Upper lobe of left lung (tissue), 6 donors: ENCODE data around the gene TSPEAR. TPM values are rescaled to one million over a fixed set of nuclear protein-coding genes. Genes with fewer than 3 reads are reported as not detected.

Source experiments
- ATAC-seq, 2 donors: fragments of 200-7000 bp; cut with Tn5 transposase; one replicate each; pipeline ENCODE4 v1.9.1; 2022; ENCODE audit warnings: mild to moderate bottlenecking in 2 of 2, moderate library complexity in 2 of 2; ENCODE audit not compliant: low FRiP score in 2 of 2
- DNase-seq, 2 donors: peaks; one replicate each; pipeline ENCODE4 v3.0.0-alpha.2; 2019 to 2020
- H3K27ac ChIP-seq, 4 donors: fragments of 200-600 bp; sonication (generic); one replicate each; pipeline ENCODE4 v1.5.1; 2016 to 2019
- H3K27me3 ChIP-seq, 4 donors: fragments of 200-600 bp; sonication (generic); one replicate each; pipeline ENCODE4 v1.5.1; 2017 to 2019
- H3K36me3 ChIP-seq, 4 donors: fragments of 200-600 bp; sonication (generic); one replicate each; pipeline ENCODE4 v1.5.1; 2016 to 2019
- H3K4me1 ChIP-seq, 4 donors: fragments of 200-600 bp; sonication (generic); one replicate each; pipeline ENCODE4 v1.5.1; 2018 to 2019
- H3K4me3 ChIP-seq, 4 donors: fragments of 200-600 bp; sonication (generic); one replicate each; pipeline ENCODE4 v1.5.1; 2017 to 2019; ENCODE audit warnings: mild to moderate bottlenecking in 2 of 4, moderate library complexity in 1 of 4
- H3K9me3 ChIP-seq, 4 donors: fragments of 200-600 bp; sonication (generic); one replicate each; pipeline ENCODE4 v1.5.1; 2018 to 2019
- EP300 ChIP-seq, 4 donors: sonication (generic); formaldehyde crosslinking; IDR thresholded peaks; one replicate each; pipeline ENCODE4 v1.5.1; 2017; ENCODE audit warnings: antibody characterized with exemption in 4 of 4, control low read depth in 2 of 4
- POLR2A ChIP-seq, 4 donors: fragments of 450-650 bp; IDR thresholded peaks; one replicate each; pipeline ENCODE4 v1.5.1; 2016 to 2017; ENCODE audit warnings: antibody characterized with exemption in 4 of 4, mild to moderate bottlenecking in 2 of 4
- POLR2AphosphoS5 ChIP-seq, 2 donors: sonication (generic); formaldehyde crosslinking; IDR thresholded peaks; one replicate each; pipeline ENCODE4 v1.5.1; 2017; ENCODE audit warnings: antibody characterized with exemption in 2 of 2
- WGBS, 2 donors: methylation state at CpG; one replicate each; pipeline ENCODE4 v1.1.5; 2017 to 2018; 5-methylcytosine and 5-hydroxymethylcytosine counted together
- total RNA-seq, 6 donors: library from RNA; depleted of rRNA in 4 of 6; stranded (reverse); fragments of >200 nt in 4 of 6; gene quantifications; one replicate each; pipeline versions ENCODE4 v1.1.0 to v1.2.1, GENCODE V29; 2016 to 2021
- TF ChIP-seq, protein P1 (sequence below), 6 experiments: fragments of 450-650 bp in 4 of 6; fragments of 200-600 bp in 2 of 6; sonication (generic) in 2 of 6; IDR thresholded peaks; one replicate each; pipeline ENCODE4 v1.5.1; 2016 to 2019; ENCODE audit warnings: antibody characterized with exemption in 6 of 6
- donor health status: DM: no; HTN: no; CAD: no; lungs with moderate emphysema.
- donor health status: DM: no; HTN: yes; CAD: no; lungs with severe emphysema.

TSPEAR gene
- total RNA-seq, 6 donors from 2014 or later = 0.14 to 0.17 TPM; not detected in 4

DNA sequence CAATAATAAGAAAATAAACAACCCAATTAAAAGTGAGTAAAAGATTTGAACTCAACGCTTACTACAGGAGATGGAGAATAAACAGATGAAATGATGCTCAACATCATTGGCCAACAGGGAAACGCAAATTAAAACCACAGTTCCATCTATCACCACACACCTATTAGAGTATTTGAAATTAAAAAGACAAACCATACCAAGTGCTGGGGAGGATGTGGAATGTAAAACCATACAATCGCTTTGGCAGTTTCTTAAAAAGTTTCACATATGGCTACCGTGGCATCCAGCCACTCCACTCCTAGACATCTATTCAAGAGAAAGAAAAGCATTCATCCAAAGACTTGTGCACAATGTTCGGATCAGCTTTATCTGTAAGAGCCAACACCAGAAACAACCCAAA, 257.3 kb downstream of the TSPEAR start:
- H3K27ac ChIP-seq = no peak overlapping the region
- DNase-seq (no peak), ATAC-seq (no peak)
- peaks cover 0 to 3% (median 0%) of the 10 kb centered on the region in 4 donors for H3K9me3 ChIP-seq
- WGBS, 2 donors = 84 to 92% methylated on average over 5 of the region's 5 CpGs
- H3K4me1 ChIP-seq = peaks cover 5 to 20% (median 12%) of the 10 kb centered on the region in 4 donors
- no peaks in the 10 kb centered on the region for H3K36me3 ChIP-seq
- TF ChIP-seq, protein P1, sequence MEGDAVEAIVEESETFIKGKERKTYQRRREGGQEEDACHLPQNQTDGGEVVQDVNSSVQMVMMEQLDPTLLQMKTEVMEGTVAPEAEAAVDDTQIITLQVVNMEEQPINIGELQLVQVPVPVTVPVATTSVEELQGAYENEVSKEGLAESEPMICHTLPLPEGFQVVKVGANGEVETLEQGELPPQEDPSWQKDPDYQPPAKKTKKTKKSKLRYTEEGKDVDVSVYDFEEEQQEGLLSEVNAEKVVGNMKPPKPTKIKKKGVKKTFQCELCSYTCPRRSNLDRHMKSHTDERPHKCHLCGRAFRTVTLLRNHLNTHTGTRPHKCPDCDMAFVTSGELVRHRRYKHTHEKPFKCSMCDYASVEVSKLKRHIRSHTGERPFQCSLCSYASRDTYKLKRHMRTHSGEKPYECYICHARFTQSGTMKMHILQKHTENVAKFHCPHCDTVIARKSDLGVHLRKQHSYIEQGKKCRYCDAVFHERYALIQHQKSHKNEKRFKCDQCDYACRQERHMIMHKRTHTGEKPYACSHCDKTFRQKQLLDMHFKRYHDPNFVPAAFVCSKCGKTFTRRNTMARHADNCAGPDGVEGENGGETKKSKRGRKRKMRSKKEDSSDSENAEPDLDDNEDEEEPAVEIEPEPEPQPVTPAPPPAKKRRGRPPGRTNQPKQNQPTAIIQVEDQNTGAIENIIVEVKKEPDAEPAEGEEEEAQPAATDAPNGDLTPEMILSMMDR (IDR thresholded peaks at IDR 0.05) = no peak
- no peak for TF ChIP-seq POLR2A (IDR thresholded peaks at IDR 0.05)
- TF ChIP-seq EP300 (IDR thresholded peaks at IDR 0.05) = no peak
- TF ChIP-seq POLR2AphosphoS5 (IDR thresholded peaks at IDR 0.05) = no peak
- H3K4me3 ChIP-seq = no peak overlapping the region
- H3K27me3 ChIP-seq = no peaks in the 10 kb centered on the region

DNA sequence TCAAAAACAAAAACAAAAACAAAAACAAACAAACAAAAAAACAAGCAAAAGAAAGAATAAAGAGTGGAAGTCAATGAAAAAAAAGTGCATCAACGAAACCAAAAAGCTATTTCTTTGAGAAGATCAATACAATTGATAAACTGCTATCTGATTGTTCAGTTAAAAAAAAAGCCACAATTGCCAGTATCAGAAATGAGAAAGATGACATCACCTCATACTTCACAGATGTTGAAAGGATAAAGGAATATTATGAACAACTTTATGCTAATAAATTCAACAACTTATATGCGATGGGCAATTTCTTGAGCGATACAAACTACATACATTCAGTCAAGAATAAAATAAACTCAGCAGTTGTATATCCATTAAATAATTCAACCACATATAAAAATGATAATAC, 258.3 kb downstream of the TSPEAR start:
- WGBS, 2 donors = 90 to 96% methylated on average over 3 of the region's 3 CpGs
- H3K9me3 ChIP-seq = peaks cover 0 to 3% (median 0%) of the 10 kb centered on the region in 4 donors
- peaks cover 5 to 20% (median 12%) of the 10 kb centered on the region in 4 donors for H3K4me1 ChIP-seq
- no peaks in the 10 kb centered on the region for H3K36me3 ChIP-seq
- H3K27me3 ChIP-seq = no peaks in the 10 kb centered on the region
- DNase-seq = no peak
- no peak overlapping the region for H3K4me3 ChIP-seq
- no peak for TF ChIP-seq POLR2A (IDR thresholded peaks at IDR 0.05)
- TF ChIP-seq, protein P1 (IDR thresholded peaks at IDR 0.05) = no peak
- TF ChIP-seq EP300 (IDR thresholded peaks at IDR 0.05) = no peak
- TF ChIP-seq POLR2AphosphoS5 (IDR thresholded peaks at IDR 0.05) = no peak
- no peak for ATAC-seq
- H3K27ac ChIP-seq = no peak overlapping the region

DNA sequence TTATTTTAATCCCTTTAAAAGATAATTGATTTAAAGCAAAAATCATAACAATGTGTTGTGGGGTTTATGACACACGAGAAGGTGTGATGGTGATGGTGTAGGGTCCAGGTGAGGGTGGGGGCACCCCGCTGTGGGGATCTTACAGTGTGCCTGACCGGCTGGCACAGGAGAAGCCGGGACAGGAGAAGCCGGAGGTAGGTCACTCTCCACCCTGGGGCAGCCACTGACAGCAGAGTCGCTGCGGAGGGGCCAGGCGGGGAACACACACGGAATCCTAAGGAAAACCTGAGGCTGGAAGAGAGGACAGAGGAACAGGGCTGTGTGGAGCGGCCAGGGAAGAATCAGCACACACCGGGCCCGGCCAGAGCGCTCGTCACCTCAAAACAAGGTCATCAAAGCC, 260.4 kb downstream of the TSPEAR start:
- Histone ChIP-seq H3K4me3 (no peak overlapping the region), H3K4me1 (peaks cover 1 to 14% (median 7%) of the 10 kb centered on the region in 4 donors), H3K36me3 (no peaks in the 10 kb centered on the region), H3K27ac (no peak overlapping the region), H3K9me3 (peaks cover 0 to 3% (median 0%) of the 10 kb centered on the region in 4 donors), H3K27me3 (no peaks in the 10 kb centered on the region)
- 82 to 86% methylated on average over 13 to 14 of the region's 14 CpGs for WGBS, 2 donors
- ATAC-seq (no peak), DNase-seq (no peak)
- TF ChIP-seq EP300 (IDR thresholded peaks at IDR 0.05) (no peak), POLR2AphosphoS5 (IDR thresholded peaks at IDR 0.05) (no peak), POLR2A (IDR thresholded peaks at IDR 0.05) (no peak)
- TF ChIP-seq, protein P1 (IDR thresholded peaks at IDR 0.05) = no peak

DNA sequence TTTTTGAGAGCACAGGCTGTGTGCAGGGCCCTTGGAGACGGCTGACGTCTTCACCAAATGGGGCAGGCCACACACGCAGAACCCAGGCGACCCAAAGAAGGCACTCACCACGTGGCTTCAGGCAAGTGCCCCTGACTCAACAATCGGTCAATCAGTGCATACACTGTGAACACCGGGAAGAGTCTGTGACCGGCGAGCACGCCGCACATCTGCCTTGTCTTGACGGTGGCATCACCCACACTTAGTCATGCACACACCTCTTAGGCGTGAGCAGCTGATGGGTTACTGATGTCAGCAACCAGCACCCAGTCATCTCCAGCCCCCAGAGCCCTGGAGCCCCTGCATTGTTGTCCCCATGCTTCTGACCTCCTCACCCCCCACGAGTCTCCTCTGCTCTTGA, 261.0 kb downstream of the TSPEAR start:
- Histone ChIP-seq H3K4me1 (peaks cover 0 to 8% (median 3%) of the 10 kb centered on the region in 4 donors), H3K27me3 (no peaks in the 10 kb centered on the region), H3K4me3 (no peak overlapping the region), H3K27ac (no peak overlapping the region), H3K9me3 (peaks cover 0 to 3% (median 0%) of the 10 kb centered on the region in 4 donors), H3K36me3 (no peaks in the 10 kb centered on the region)
- WGBS, 2 donors = 54 to 68% methylated on average over 9 to 14 of the region's 14 CpGs
- no peak for ATAC-seq
- TF ChIP-seq EP300 (IDR thresholded peaks at IDR 0.05) (no peak), POLR2A (IDR thresholded peaks at IDR 0.05) (no peak)
- TF ChIP-seq, protein P1 (IDR thresholded peaks at IDR 0.05) = no peak
- DNase-seq = peak in 1 of 2 donors; percentile 16
